ENCODE results near the gene GNAL. TPM values are rescaled to one million over a fixed set of nuclear protein-coding genes. Genes with fewer than 3 reads are reported as not detected.

Gene GNAL
- total and polyA plus RNA-seq, 8 donors: under 0.01 to 6.7 (median 1.8) TPM

- H3K4me3 ChIP-seq: no peak overlapping the region
These were observed 212.9 kb downstream of the GNAL start for GRCh38 chr18:11901826-11902438.

GRCh38 chr18:11902522-11903292 is 213.6 kb downstream of the GNAL start:
- TF ChIP-seq CTCF (IDR thresholded peaks at IDR 0.05): no peak
- Histone ChIP-seq H3K36me3 (peaks cover 5 to 63% (median 49%) of the 10 kb centered on the region in 4 donors), H3K4me1 (peaks cover 8 to 25% (median 13%) of the 10 kb centered on the region in 4 donors), H3K4me3 (no peak overlapping the region), H3K27ac (no peak overlapping the region), H3K27me3 (no peaks in the 10 kb centered on the region), H3K9me3 (no peaks in the 10 kb centered on the region)
- intact Hi-C loops (cut with DNase I; ENCODE audit: low total_unique reads): loop anchor here (10.0 kb wide), 1 partner anchor 48 kb away; the partner anchor contains the start of gene CHMP1B
- no peak for DNase-seq
- 44 to 60% (median 46%) methylated on average over 7 of the region's 7 CpGs for WGBS, 5 donors

More at GRCh38 chr18:11901826-11902438, 212.9 kb downstream of the GNAL start:
- intact Hi-C loops (cut with DNase I; ENCODE audit: low total_unique reads): loop anchor here (10.0 kb wide), 1 partner anchor 47 kb away; the partner anchor contains the start of gene CHMP1B
- WGBS, 5 donors: 78 to 88% (median 86%) methylated on average over 5 of the region's 5 CpGs
- H3K36me3 ChIP-seq: peaks cover 5 to 68% (median 53%) of the 10 kb centered on the region in 4 donors
- peaks cover 3 to 18% (median 6%) of the 10 kb centered on the region in 4 donors for H3K4me1 ChIP-seq
- DNase-seq: no peak
- H3K9me3 ChIP-seq: no peaks in the 10 kb centered on the region
- no peaks in the 10 kb centered on the region for H3K27me3 ChIP-seq
- no peak overlapping the region for H3K27ac ChIP-seq
- no peak for TF ChIP-seq CTCF (IDR thresholded peaks at IDR 0.05)
- TF ChIP-seq POLR2A (IDR thresholded peaks at IDR 0.05): no peak
- TF ChIP-seq EP300 (IDR thresholded peaks at IDR 0.05): no peak
- TF ChIP-seq POLR2AphosphoS5 (IDR thresholded peaks at IDR 0.05): no peak

GRCh38 chr18:11905613-11906012 is 216.5 kb downstream of the GNAL start:
- H3K27ac ChIP-seq: no peak overlapping the region
- H3K9me3 ChIP-seq: no peaks in the 10 kb centered on the region
- 59 to 77% (median 73%) methylated on average over 4 of the region's 4 CpGs for WGBS, 5 donors
- H3K27me3 ChIP-seq: no peaks in the 10 kb centered on the region
- H3K4me1 ChIP-seq: peaks cover 14 to 36% (median 22%) of the 10 kb centered on the region in 4 donors
- H3K4me3 ChIP-seq: no peak overlapping the region
- intact Hi-C loops (cut with DNase I; ENCODE audit: low total_unique reads): loop anchor here (10.0 kb wide), 1 partner anchor 51 kb away; the partner anchor contains the start of gene CHMP1B
- peaks cover 5 to 48% (median 33%) of the 10 kb centered on the region in 4 donors for H3K36me3 ChIP-seq
- no peak for TF ChIP-seq CTCF (IDR thresholded peaks at IDR 0.05)
- TF ChIP-seq POLR2A (IDR thresholded peaks at IDR 0.05): no peak
- TF ChIP-seq EP300 (IDR thresholded peaks at IDR 0.05): no peak
- no peak for TF ChIP-seq POLR2AphosphoS5 (IDR thresholded peaks at IDR 0.05)
- no peak for DNase-seq

- TF ChIP-seq CTCF (IDR thresholded peaks at IDR 0.05): no peak
- TF ChIP-seq POLR2A (IDR thresholded peaks at IDR 0.05): no peak
- no peak for TF ChIP-seq EP300 (IDR thresholded peaks at IDR 0.05)
- no peaks in the 10 kb centered on the region for H3K27me3 ChIP-seq
- no peak overlapping the region for H3K27ac ChIP-seq
- H3K9me3 ChIP-seq: no peaks in the 10 kb centered on the region
- intact Hi-C loops (cut with DNase I; ENCODE audit: low total_unique reads): loop anchor here (10.0 kb wide), 1 partner anchor 51 kb away; the partner anchor contains the start of gene CHMP1B
- H3K4me3 ChIP-seq: no peak overlapping the region
- no peak for DNase-seq
- H3K4me1 ChIP-seq: peaks cover 14 to 36% (median 22%) of the 10 kb centered on the region in 4 donors
- peaks cover 5 to 47% (median 31%) of the 10 kb centered on the region in 4 donors for H3K36me3 ChIP-seq
- WGBS, 5 donors: 38 to 74% (median 55%) methylated on average over 1 of the region's 1 CpG
These were observed 217.1 kb downstream of the GNAL start for GRCh38 chr18:11906176-11906575.
